Activated B cell treated with CpG ODN at 0.5 μM for 24 hours (primary cell): Measurements from ENCODE around the gene GPATCH2L. TPM values are rescaled to one million over a fixed set of nuclear protein-coding genes. Genes with fewer than 3 reads are reported as not detected.

Experiments used
- ATAC-seq: fragments of 200-7000 bp; cut with Tn5 transposase; one replicate; pipeline ENCODE4 v1.10.0; 2021; ENCODE audit warnings: low read depth, mild to moderate bottlenecking, moderate library complexity
- CTCF ChIA-PET: fragments of 350-600 bp; sonication (Branson Sonifier 250); formaldehyde crosslinking; loops from one replicate; lab custom pipeline; 2021; ENCODE audit warnings: antibody characterized with exemption; lab: Charles Lee
- POLR2A ChIA-PET: fragments of 350-600 bp; sonication (Branson Sonifier 250); formaldehyde crosslinking; loops from one replicate; lab custom pipeline; 2021; ENCODE audit warnings: antibody characterized with exemption; lab: Charles Lee
- DNase-seq: peaks from one replicate; pipeline ENCODE4 v3.0.0; 2022
- H3K27ac Mint-ChIP-seq: one replicate; pipeline ENCODE4 v1.8.0; 2020; ENCODE audit warnings: mixed read lengths
- H3K27me3 Mint-ChIP-seq: one replicate; pipeline ENCODE4 v1.8.0; 2021; ENCODE audit warnings: mixed read lengths
- H3K36me3 Mint-ChIP-seq: one replicate; pipeline ENCODE4 v1.8.0; 2021; ENCODE audit warnings: low read depth, mixed read lengths
- H3K4me1 Mint-ChIP-seq: one replicate; pipeline ENCODE4 v1.8.0; 2021; ENCODE audit warnings: mixed read lengths
- H3K4me3 Mint-ChIP-seq: one replicate; pipeline ENCODE4 v1.8.0; 2020; ENCODE audit warnings: mild to moderate bottlenecking, mixed read lengths
- H3K9me3 Mint-ChIP-seq: one replicate; pipeline ENCODE4 v1.8.0; 2020; ENCODE audit warnings: mixed read lengths
- intact Hi-C: fragments of 100-400 bp; cut with micrococcal nuclease; formaldehyde crosslinking; loops from one replicate; pipeline ENCODE4 v1.15.1; 2024
- total RNA-seq: library from RNA; stranded (reverse); gene quantifications from 2 replicates; pipeline ENCODE4 v1.2.3, GENCODE V29; 2022
- TF ChIP-seq, protein P1 (sequence below): fragments of 200-600 bp; IDR thresholded peaks from one replicate; pipeline ENCODE4 v1.8.0; 2022; ENCODE audit warnings: antibody characterized with exemption, mild to moderate bottlenecking

The GPATCH2L gene
- total RNA-seq, 1 donor from 2014 or later = 82.3 TPM

DNA sequence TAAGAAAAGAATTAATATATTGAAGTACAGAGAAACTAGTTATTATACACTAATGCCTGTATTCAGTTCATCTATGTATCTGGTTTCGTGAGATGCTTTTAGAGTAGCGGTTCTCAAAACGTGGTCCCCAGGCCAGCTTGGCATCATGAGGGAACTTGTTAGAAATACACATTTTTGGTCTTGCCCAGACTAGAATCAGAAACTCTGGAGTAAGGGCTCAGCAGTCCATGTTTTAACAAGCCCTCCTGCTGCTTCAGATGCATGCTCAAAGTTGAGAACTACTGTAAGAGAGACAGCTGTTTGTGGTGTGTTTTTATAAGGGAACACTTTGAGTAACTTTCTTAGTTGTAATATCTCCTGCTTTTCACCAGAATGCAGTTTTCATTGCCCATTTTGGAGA, 18.1 kb downstream of the GPATCH2L start:
- TF ChIP-seq, protein P1, sequence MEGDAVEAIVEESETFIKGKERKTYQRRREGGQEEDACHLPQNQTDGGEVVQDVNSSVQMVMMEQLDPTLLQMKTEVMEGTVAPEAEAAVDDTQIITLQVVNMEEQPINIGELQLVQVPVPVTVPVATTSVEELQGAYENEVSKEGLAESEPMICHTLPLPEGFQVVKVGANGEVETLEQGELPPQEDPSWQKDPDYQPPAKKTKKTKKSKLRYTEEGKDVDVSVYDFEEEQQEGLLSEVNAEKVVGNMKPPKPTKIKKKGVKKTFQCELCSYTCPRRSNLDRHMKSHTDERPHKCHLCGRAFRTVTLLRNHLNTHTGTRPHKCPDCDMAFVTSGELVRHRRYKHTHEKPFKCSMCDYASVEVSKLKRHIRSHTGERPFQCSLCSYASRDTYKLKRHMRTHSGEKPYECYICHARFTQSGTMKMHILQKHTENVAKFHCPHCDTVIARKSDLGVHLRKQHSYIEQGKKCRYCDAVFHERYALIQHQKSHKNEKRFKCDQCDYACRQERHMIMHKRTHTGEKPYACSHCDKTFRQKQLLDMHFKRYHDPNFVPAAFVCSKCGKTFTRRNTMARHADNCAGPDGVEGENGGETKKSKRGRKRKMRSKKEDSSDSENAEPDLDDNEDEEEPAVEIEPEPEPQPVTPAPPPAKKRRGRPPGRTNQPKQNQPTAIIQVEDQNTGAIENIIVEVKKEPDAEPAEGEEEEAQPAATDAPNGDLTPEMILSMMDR = no peak
- POLR2A ChIA-PET = no interaction called here
- H3K36me3 Mint-ChIP-seq = peaks cover 75% of the 10 kb centered on the region
- DNase-seq = no peak
- intact Hi-C loops = no loop called here
- H3K27me3 Mint-ChIP-seq = no peaks in the 10 kb centered on the region
- no peaks in the 10 kb centered on the region for H3K9me3 Mint-ChIP-seq
- no peak for ATAC-seq
- no peak overlapping the region for H3K4me3 Mint-ChIP-seq
- H3K4me1 Mint-ChIP-seq = peaks cover 2% of the 10 kb centered on the region
- CTCF ChIA-PET = no interaction called here
- no peak overlapping the region for H3K27ac Mint-ChIP-seq

DNA sequence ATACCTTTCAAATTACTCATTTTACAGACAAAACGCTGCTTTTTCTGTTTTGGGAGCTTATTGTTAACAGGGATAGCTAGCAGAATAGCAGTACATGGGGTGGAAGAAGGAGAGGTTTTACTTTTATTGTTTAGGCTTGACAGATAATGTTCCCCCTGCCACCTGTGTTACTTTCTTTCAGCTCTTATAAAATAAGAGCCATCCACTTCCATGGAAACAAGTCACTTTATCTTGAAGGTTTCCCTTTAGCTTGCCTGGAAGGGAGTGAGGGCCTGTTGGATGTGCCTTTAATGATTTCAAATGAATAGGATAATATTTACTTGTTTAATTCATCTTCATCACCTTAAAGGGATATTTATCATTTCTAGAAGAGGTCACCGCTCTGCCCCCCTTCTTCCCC, 23.3 kb downstream of the GPATCH2L start:
- H3K36me3 Mint-ChIP-seq = peaks cover 88% of the 10 kb centered on the region
- CTCF ChIA-PET = no interaction called here

DNA sequence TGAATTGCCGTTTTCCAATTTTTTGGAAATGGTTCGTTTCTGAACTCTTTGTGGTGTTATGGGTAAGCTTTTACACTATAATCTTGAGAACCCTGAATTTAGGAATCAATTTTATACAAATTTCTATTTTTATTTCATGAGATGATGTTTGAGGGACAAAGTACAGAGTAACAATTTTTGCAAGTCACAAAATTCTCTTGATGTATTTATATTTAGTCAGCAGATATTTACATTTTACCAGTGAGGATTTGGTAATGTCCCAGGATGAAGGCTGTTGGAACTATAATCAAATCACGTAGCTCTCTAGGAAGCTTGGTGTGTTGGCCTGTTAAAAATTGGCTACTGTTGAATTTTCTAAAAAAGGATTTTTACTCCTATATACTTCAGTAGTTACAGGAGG, 24.2 kb downstream of the GPATCH2L start:
- CTCF ChIA-PET = no interaction called here

More for the DNA sequence above, 23.3 kb downstream of the GPATCH2L start:
- no peak for ATAC-seq
- DNase-seq = no peak
- Mint-ChIP-seq H3K9me3 (no peaks in the 10 kb centered on the region), H3K27me3 (no peaks in the 10 kb centered on the region), H3K27ac (no peak overlapping the region), H3K4me1 (no peaks in the 10 kb centered on the region), H3K4me3 (no peak overlapping the region)
- intact Hi-C loops = no loop called here
- TF ChIP-seq, protein P1 = no peak
- POLR2A ChIA-PET = no interaction called here

DNA sequence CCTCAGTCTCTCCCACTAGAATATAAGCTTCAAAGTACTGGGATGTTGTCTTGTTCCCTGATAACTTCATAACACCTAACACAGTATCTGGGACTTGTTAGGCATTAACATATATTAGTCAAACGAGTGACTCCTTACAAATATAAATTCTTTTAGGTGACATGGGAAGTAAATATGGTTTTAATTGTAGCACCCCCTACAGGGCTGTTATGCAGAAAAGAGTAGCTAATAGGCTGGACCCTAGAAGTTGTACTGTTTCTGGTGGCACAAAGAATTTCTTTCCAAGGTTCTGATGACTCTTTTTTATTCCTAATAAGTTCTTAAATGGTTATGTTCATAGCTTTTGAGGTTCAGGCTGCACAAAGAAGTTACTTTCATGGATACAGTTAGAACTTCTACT, 29.8 kb downstream of the GPATCH2L start:
- intact Hi-C loops = no loop called here
- CTCF ChIA-PET = interaction anchor here (0.7 kb wide), 1 partner anchor 142 kb away, joined by 3 read pairs; no protein-coding TSS in a partner anchor

More for the DNA sequence above, 24.2 kb downstream of the GPATCH2L start:
- Mint-ChIP-seq H3K36me3 (peaks cover 88% of the 10 kb centered on the region), H3K27me3 (no peaks in the 10 kb centered on the region), H3K4me3 (no peak overlapping the region), H3K9me3 (no peaks in the 10 kb centered on the region), H3K4me1 (no peaks in the 10 kb centered on the region), H3K27ac (no peak overlapping the region)
- POLR2A ChIA-PET = no interaction called here
- intact Hi-C loops = no loop called here
- ATAC-seq = no peak
- DNase-seq = no peak
- TF ChIP-seq, protein P1 = no peak

DNA sequence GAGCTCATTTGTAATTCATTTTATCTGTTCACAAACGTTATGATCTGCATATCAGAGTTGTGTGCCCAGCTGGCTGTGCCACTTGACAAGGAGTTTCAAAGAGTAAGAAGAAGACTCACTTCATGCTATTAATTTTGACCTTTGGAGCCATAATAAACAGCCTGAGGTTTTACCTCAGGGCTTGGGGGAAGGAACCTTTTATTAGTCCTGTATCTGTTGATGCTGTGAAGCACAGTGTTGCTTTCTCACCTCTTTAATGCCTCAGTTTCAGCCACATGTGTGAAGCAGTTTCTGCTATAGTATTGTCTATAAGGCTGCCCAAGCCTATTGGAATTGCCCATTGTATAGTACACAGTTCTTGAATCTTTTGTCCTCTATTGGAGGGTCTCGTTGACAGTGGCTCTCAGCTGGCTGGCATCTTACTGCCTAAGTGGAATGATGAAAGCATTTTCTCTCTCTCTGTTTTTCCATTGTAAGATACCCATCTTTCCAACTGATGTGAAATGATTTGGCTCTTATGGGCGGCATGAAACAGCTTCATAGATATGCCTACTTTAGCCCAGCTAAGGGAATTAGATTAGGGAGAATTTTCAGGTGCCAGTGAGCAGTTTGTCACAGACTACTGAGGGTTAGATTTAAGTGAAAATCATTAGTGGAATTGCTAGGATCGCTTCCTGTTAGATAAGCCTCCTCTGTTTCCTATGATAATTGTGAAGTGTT, 34.7 kb downstream of the GPATCH2L start:
- intact Hi-C loops = loop anchor here (5.0 kb wide), 1 partner anchor 34 kb away; the partner anchor contains the start of gene GPATCH2L
- Mint-ChIP-seq H3K9me3 (no peaks in the 10 kb centered on the region), H3K36me3 (peaks cover 74% of the 10 kb centered on the region), H3K4me1 (peaks cover 34% of the 10 kb centered on the region), H3K4me3 (no peak overlapping the region), H3K27me3 (no peaks in the 10 kb centered on the region), H3K27ac (no peak overlapping the region)
- ChIA-PET CTCF (no interaction called here), POLR2A (no interaction called here)
- no peak for DNase-seq
- ATAC-seq = no peak
- TF ChIP-seq, protein P1 = no peak

More for the DNA sequence above, 29.8 kb downstream of the GPATCH2L start:
- H3K4me3 Mint-ChIP-seq = no peak overlapping the region
- POLR2A ChIA-PET = no interaction called here
- H3K4me1 Mint-ChIP-seq = peaks cover 6% of the 10 kb centered on the region
- no peaks in the 10 kb centered on the region for H3K9me3 Mint-ChIP-seq
- TF ChIP-seq, protein P1 = no peak
- no peaks in the 10 kb centered on the region for H3K27me3 Mint-ChIP-seq
- H3K27ac Mint-ChIP-seq = no peak overlapping the region
- DNase-seq (no peak), ATAC-seq (no peak)
- H3K36me3 Mint-ChIP-seq = peaks cover 84% of the 10 kb centered on the region
